GM19395 (cell line): ENCODE data around the gene DMRT1.

Experiments used
- ATAC-seq: cut with Tn5 transposase; IDR thresholded peaks from one replicate; pipeline ENCODE4 v1.9.1; 2021; ENCODE audit warnings: mild to moderate bottlenecking, moderate library complexity; ENCODE audit not compliant: unreplicated experiment

The DMRT1 gene

DNA sequence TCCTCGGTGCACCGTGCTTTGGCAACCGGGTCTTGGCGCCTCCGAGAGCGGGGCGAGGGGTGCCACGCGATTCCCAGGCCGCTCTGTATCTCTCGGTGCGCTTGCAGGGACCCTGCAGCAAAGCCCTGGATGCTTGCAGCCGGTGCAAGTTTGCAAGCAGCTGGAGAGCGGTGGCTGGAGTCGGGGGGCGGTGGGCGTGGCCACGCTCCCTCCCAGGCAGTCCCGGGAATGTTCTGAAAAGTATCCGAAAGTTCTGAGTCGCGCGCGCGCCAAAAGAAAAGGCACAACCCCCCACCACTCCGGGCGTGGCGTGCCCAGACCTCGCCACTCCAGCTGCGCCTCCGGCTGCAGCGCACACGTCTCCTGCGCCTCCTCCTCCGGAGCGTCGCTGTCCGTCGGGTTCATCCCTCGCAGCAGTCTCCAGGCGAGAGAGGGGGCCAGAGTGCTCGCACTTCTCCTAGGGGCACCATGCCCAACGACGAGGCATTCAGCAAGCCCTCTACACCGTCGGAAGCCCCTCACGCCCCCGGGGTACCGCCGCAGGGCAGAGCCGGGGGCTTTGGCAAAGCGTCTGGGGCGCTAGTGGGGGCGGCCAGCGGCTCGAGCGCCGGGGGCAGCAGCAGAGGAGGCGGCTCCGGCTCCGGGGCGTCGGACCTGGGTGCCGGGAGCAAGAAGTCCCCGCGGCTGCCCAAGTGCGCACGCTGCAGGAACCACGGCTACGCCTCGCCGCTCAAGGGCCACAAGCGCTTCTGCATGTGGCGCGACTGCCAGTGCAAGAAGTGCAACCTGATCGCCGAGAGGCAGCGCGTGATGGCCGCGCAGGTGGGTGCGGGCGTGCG lies at the start of gene DMRT1:
Gene DMRT1, plus strand, starts transcription at position 327 of the 839 bp plus-strand sequence. Its CDS starts 142 bp downstream, at position 469.
- no peak for ATAC-seq

DNA sequence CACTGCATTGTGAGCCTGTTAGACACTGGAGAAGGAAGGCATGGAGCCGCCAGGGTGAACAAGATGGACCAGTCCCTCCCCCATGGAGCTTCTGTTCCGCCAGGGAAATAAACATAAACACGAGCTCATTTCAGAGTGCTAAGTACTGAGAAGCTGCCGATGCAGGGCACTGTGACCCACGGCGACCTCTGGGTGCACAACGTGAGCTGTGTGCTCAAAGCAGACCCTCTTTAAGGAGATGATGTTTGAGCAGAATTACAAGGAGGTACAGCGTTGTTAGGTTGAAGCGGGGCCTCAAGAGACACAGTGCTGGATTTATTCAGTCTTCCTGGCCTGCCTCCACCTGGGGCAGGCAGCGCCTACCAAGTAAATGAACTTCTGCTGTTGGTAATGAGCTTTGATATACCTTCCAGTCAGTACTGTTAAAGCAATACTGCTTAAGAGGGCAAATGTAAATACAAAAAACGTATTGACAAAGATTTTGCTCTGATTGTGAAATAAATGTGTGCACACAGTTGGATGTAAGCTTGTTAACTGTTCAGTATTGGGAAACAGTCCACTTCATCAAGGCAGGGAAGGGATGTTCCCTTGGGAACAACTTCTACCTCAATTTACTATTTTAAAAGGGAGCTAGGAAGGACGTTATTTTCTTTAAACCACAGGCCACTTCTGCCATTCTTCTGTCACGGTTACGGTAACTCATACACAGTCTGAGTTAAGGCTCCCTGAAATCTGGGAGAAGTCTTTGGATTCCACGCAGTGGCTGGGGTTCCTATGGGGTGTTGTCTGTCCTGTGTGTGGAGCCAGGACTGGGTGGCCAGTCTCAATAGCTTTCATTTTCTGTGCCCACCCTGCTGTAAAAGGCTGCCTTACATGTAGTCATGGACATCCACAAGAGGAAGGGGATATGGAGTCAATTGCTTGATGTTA lies 48.9 kb upstream of the DMRT1 start:
- no peak for ATAC-seq

GRCh38 chr9:794386-794785 lies 47.1 kb upstream of the DMRT1 start:
- no peak for ATAC-seq

GRCh38 chr9:795869-796268 lies 45.6 kb upstream of the DMRT1 start:
- ATAC-seq, result no peak

DNA sequence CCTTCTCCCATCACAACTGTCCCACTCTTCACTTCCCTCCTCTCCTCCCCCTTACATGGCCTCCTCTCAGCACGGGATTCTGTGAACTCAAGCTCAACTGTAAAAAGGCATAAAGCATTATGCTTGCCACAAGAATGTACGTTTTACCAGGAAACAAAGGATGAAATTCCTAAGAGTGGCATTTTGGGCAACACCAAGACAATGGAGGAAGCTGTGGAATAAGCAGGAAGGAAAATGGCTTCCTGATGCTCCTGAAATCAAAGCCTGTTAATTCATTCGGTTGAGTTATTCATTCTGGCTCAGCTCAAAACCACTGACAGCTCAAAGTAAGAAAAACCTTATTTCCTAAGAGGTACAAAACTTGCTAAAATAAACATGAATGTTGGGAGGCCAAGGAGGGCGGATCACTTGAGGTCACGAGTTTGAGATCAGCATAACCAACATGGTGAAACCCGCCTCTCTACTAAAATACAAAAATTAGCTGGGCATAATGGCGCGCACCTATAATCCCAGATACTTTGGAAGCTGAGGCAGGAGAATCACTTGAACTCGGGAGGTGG lies 40.8 kb upstream of the DMRT1 start:
- no peak for ATAC-seq

DNA sequence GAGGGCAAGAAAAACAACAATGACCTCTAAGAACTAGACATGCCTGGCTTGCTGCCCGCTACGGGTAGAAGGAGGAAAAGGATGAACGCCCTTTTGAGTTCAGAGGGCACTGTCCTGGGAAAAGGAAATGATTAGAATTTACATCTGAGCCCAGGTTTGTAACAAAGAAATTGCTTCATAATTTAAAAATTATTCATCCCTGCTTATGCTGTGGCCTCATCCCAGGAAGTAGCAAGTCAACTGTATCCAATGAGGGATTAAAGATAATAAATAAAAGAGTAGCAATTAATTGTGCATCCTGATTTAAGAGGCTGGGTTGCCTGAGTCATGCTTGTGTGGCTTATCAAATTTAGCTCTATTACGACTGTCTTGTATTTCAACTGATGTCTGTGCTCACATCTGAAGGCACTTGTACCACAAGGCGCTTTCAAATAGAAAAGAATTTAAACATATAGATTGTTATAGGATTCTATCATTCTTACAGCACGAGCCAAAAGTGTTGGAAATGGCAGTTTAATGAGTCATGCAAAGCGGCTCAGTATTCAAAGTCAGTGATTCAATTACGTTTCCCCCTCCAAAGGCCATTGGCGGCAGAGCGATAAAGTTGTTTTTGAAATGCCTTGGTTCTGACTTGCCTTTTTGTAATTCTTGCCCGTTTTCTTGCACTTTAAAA lies 40.0 kb upstream of the DMRT1 start:
- ATAC-seq, result no peak

- no peak for ATAC-seq
Measured at GRCh38 chr9:804026-804425, 37.5 kb upstream of the DMRT1 start.

- no peak for ATAC-seq
Measured at GRCh38 chr9:805151-805550, 36.3 kb upstream of the DMRT1 start.

DNA sequence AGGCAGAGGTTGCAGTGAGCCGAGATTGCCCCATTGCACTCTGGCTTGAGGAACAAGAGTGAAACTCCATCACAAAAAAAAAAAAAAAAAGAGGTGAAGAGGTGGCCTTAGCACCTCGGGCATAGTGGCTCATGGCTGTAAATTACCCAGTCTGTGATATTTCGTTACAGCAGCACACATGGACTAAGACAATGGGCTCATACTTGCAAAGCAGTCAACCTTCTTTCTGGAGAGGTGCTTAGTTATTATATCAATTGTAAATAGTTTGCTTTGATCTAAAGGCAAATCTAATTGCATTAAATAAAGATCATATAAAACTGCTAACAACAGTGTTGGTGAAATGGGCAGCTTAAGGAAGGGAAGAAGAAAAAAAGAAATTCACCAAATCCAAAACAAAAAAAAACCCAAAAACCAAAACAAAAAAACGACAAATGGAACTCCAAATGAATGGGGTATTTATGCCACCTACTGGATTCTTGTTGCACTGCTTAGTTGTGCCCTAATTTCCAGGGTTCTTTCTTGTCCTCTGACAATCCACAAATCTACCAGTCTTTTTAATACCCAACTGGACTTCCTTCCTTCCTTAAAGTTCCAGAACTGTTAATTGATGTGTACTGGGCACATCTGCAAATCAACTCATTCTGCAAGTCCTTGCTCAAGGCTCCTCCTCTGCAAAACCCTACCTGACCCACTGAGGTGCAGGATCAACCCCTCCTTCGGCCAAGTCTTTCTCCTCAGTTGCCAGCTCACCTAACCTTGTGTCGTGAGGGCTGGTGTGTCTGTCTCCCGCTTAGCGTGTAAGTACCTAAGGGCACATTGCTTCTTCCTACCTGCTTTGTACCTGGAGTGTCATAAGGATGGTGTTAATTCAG lies 35.0 kb upstream of the DMRT1 start:
- no peak for ATAC-seq

- no peak for ATAC-seq
Measured at GRCh38 chr9:811106-811531, 30.4 kb upstream of the DMRT1 start.

GRCh38 chr9:818958-819357 lies 22.5 kb upstream of the DMRT1 start:
- no peak for ATAC-seq

GRCh38 chr9:826500-827280 lies 14.8 kb upstream of the DMRT1 start:
- ATAC-seq, result no peak

DNA sequence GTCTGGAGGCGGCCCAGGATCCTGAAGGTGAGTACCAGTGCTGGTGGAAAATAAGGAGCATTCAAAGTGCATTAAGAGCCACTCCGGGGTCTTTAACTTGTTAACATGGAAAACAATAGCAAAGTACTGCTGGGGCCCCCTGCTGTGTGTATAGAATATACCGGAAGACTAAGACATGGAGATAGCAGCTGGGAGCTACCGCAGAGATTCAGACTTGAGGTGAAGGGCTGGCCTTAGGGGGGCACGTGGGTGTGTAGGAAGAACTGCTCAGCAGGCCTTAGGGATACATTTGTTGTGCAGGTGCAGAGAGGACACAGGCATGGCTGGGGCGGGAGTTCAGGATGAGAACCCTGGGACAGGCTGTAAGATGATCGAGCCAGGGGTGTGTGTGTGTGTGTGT lies 1.2 kb upstream of the DMRT1 start:
- ATAC-seq, result no peak

DNA sequence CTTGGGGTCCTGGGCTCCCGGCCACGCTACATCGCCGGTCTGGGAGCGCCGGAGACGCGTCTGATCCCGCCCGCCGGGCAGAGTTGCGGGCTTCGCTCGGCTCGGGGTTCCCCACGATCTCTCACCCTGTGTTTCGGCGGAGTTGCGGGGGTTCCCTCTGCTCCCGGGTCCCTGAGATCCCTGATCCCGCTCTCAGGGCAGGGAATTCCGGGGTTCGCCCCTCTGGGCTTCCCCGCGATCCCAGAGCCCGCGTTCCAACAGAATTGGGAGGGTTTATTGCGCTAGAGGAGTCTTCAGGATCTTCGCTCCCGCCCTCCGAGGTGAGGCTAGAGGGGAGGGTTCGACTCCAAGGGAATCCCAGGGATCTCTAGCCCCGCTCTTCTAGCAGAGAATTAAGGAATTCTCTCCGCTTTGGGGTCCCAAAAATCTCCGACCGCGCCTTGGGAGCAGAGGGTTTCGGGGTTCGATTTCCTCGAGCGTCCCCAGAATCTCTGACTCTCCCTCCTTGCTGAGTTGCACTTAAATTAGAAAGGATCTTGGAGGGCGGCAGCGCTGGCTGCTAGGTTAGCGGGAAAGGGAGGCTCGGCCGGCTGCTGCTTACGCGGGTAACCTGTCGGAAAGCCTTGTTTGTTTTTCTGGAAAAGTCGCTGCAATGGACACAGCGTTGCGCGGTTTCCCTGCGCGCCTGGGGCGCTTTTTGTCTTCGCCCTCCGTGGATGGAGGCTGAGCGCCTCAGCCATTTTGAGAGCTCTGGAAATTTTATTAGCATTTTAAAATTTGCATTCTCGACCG lies 1.3 kb downstream of the DMRT1 start:
- ATAC-seq, result no peak

GRCh38 chr9:843427-843785 lies 1.9 kb downstream of the DMRT1 start:
- no peak for ATAC-seq

GRCh38 chr9:846852-847251 lies 5.4 kb downstream of the DMRT1 start:
- ATAC-seq, result no peak

- ATAC-seq, result no peak
Measured at GRCh38 chr9:847505-847904, 6.0 kb downstream of the DMRT1 start.

DNA sequence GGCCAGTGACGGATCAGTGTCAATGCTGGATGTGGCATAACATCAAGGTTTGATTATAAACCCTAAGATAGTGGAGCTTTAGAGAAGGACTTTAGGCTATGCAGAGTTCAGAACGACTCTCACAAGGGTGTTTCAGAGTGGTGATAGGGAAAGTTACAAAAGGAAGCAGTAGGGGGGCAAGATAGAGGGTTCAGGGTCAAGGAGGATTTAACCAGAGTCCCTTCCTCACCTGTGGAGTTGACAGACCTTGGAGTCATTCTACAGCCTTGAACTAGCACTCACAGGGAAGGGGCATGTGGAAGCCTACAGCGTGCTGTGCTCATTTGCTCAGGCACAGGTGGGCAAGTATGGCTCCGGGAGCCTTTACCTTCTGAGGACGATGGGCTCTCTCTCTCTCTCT lies 7.9 kb downstream of the DMRT1 start:
- ATAC-seq, result no peak

- ATAC-seq, result no peak
Measured at GRCh38 chr9:852539-852938, 11.0 kb downstream of the DMRT1 start.
